H1 (cell line): ENCODE data around the gene PIP4K2C. TPM values are rescaled to one million over a fixed set of nuclear protein-coding genes. Genes with fewer than 3 reads are reported as not detected.

ENCODE experiments used
- HDAC2 ChIP-seq, 2 experiments: fragments of 300-600 bp in 1 of 2; sonication (generic) in 1 of 2; IDR thresholded peaks; 2 replicates each; pipeline ENCODE4 v1.6.1; 2011 to 2012; ENCODE audit warnings: low read depth in 2 of 2, low read length in 2 of 2, mild to moderate bottlenecking in 2 of 2, moderate library complexity in 2 of 2, borderline replicate concordance in 1 of 2, inconsistent platforms in 1 of 2
- POLR2A ChIP-seq, 2 experiments: IDR thresholded peaks; 1 replicate in 1 of 2; 2 replicates in 1 of 2; pipeline ENCODE4 v1.6.1; 2011; ENCODE audit warnings: low read depth in 2 of 2, low read length in 2 of 2, mild to moderate bottlenecking in 2 of 2; ENCODE audit errors: control extremely low read depth in 1 of 2
- SUZ12 ChIP-seq: fragments of 200-600 bp; sonication (generic); IDR thresholded peaks from 2 replicates; pipeline ENCODE4 v1.6.1; 2012; ENCODE audit warnings: mild to moderate bottlenecking, inconsistent platforms, low read length, moderate library complexity, mixed read lengths
- polyA plus RNA-seq, 7 experiments: library from polyadenylated mRNA; depleted of rRNA in 3 of 7; stranded (reverse) in 5 of 7; unstranded in 2 of 7; fragments of >200 nt in 5 of 7; fragments of 200-250 nt in 2 of 7; gene quantifications; 1 replicate in 5 of 7; 2 replicates in 1 of 7; 4 replicates in 1 of 7; pipeline versions ENCODE4 v1.2.1 to v1.2.3, GENCODE V29; 2011 to 2013; ENCODE audit warnings: missing spikeins in 2 of 7, mixed read lengths in 2 of 7
- total RNA-seq: library from RNA; stranded (reverse); fragmentation: NEBNext Ultra II Directional; extraction: Animal tissue kit (Norgen Biotek cat#: 25700); gene quantifications from 2 replicates; pipeline ENCODE4 v1.2.1, GENCODE V29; 2021
- TF ChIP-seq, protein P1 (sequence below): IDR thresholded peaks from 2 replicates; pipeline ENCODE4 v1.6.1; 2012; ENCODE audit warnings: inconsistent platforms

Gene PIP4K2C
- total and polyA plus RNA-seq, 2 of the 8 experiments (the other 6 are each of a cell fraction or from before 2014, with no cell fraction given) = 25.0 to 27.1 TPM

DNA sequence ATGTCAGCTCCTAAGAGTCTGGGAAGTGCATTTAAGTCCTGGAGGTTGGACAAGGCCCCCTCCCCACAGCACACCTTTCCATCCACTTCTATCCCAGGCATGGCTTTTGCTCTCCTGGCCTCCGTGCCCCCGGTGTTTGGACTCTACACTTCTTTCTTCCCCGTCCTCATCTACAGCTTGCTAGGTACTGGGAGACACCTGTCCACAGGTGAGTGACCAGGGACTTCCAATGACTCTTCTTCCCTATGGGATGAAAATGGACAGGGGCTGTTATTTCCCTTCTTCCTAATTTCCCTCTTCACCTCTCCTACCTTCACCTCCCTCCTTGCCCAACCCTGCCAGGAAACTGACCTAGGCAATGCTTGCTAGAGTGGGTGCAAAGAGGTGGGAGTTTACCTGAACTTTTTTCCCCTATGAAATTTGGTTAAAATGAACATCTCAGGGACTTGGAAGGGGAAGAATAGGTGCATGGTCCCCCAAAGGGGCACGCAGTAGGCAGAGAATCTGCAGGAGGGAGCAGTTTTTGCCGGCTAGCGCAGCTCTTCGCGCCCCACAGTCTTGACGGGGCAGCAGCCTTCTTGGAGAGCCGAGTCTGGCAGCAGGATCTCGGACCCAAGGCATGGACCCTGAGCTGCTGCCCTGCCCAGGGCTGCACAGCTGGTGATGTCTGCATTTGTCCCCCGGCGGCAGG, 29.4 kb downstream of the PIP4K2C start (continued):
- TF ChIP-seq HDAC2 (IDR thresholded peaks at IDR 0.05; ENCODE audit: borderline replicate concordance in 1 of 2, low read depth in 2 of 2, low read length in 2 of 2) (no peak), POLR2A (IDR thresholded peaks at IDR 0.05; ENCODE audit: control extremely low read depth in 1 of 2, low read depth in 2 of 2, low read length in 2 of 2) (no peak), SUZ12 (no peak; the same call in 1 of the 2 replicates)
- TF ChIP-seq, protein P1, sequence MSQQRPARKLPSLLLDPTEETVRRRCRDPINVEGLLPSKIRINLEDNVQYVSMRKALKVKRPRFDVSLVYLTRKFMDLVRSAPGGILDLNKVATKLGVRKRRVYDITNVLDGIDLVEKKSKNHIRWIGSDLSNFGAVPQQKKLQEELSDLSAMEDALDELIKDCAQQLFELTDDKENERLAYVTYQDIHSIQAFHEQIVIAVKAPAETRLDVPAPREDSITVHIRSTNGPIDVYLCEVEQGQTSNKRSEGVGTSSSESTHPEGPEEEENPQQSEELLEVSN = no peak
- TF ChIP-seq, all 59 proteins: peak for 0
